Panc1 (cell line): ENCODE measurements around the gene MORN4. TPM values are rescaled to one million over a fixed set of nuclear protein-coding genes. Genes with fewer than 3 reads are reported as not detected.
A peak's percentile ranks its signal among the peaks of the same experiment; 100 is the strongest.

Source experiments
- ATAC-seq: fragments of 200-7000 bp; cut with Tn5 transposase; 2 replicates; pipeline ENCODE4 v1.9.1; 2020; ENCODE audit warnings: mild to moderate bottlenecking, moderate library complexity
- Bru-seq: library from RNA; stranded (reverse); fragments of 400-500 nt; gene quantifications from one replicate; lab custom pipeline; 2021; lab: Mats Ljungman, UMichigan
- BruChase-seq, 2 experiments: library from RNA; stranded (reverse); fragments of 400-500 nt; gene quantifications; one replicate each; lab custom pipeline; 2021; lab: Mats Ljungman, UMichigan
- BruUV-seq: library from RNA; stranded (reverse); fragments of 400-500 nt; replicated peaks from 2 replicates; lab custom pipeline; 2021; lab: Mats Ljungman, UMichigan
- CTCF ChIA-PET: fragments of 300-600 bp; sonication (Branson Sonifier 250); formaldehyde crosslinking; loops from one replicate; lab custom pipeline; 2022; ENCODE audit warnings: antibody characterized with exemption; lab: Charles Lee
- POLR2A ChIA-PET: fragments of 300-600 bp; sonication (Branson Sonifier 250); formaldehyde crosslinking; loops from one replicate; lab custom pipeline; 2022; ENCODE audit warnings: antibody characterized with exemption; lab: Charles Lee
- DNase-seq: peaks from one replicate; pipeline ENCODE4 v3.0.0-alpha.2; 2010; ENCODE audit warnings: low read depth, low spot score
- H3K27ac ChIP-seq: 2 replicates; pipeline ENCODE4 v1.5.1; 2011; ENCODE audit warnings: mild to moderate bottlenecking, low read length, inconsistent platforms
- H3K27me3 ChIP-seq: fragments of 200-500 bp; sonication (Bioruptor generic); 2 replicates; pipeline ENCODE4 v1.6.0; 2014; ENCODE audit warnings: low read length, inconsistent platforms; ENCODE audit not compliant: control insufficient read depth, insufficient read depth
- H3K36me3 ChIP-seq: fragments of 200-500 bp; sonication (Bioruptor generic); 2 replicates; pipeline ENCODE4 v1.5.1; 2014; ENCODE audit warnings: inconsistent platforms, mild to moderate bottlenecking, low read length, moderate library complexity; ENCODE audit not compliant: control insufficient read depth, insufficient read depth
- H3K4me1 ChIP-seq: 2 replicates; pipeline ENCODE4 v1.5.1; 2011; ENCODE audit warnings: inconsistent platforms, mild to moderate bottlenecking, low read length, moderate library complexity; ENCODE audit not compliant: control insufficient read depth, insufficient read depth
- H3K4me3 ChIP-seq, 2 experiments: 2 replicates each; pipeline ENCODE4 v1.5.1; 2011 to 2012; ENCODE audit warnings: low read depth in 2 of 2, low read length in 2 of 2, mild to moderate bottlenecking in 2 of 2, inconsistent platforms in 1 of 2, moderate library complexity in 1 of 2
- H3K9me3 ChIP-seq: fragments of 200-500 bp; sonication (Bioruptor generic); 2 replicates; pipeline ENCODE4 v1.5.1; 2014; ENCODE audit warnings: low read depth, mild to moderate bottlenecking, inconsistent platforms, low read length, moderate library complexity; ENCODE audit not compliant: control insufficient read depth, insufficient read depth
- CTCF ChIP-seq: fragments of 450-650 bp; IDR thresholded peaks from 2 replicates; pipeline ENCODE4 v1.5.1; 2017; ENCODE audit warnings: mild to moderate bottlenecking
- POLR2AphosphoS5 ChIP-seq: IDR thresholded peaks from 2 replicates; pipeline ENCODE4 v1.6.1; 2012; ENCODE audit warnings: mild to moderate bottlenecking, low read depth, low read length, moderate library complexity
- REST ChIP-seq, 2 experiments: IDR thresholded peaks; 2 replicates each; pipeline ENCODE4 v1.6.1; 2011 to 2012; ENCODE audit warnings: low read depth in 2 of 2, control low read depth in 1 of 2, low read length in 1 of 2, mild to moderate bottlenecking in 1 of 2, moderate library complexity in 1 of 2; ENCODE audit not compliant: insufficient read depth in 1 of 2
- SIN3A ChIP-seq: IDR thresholded peaks from 2 replicates; pipeline ENCODE4 v1.6.1; 2012; ENCODE audit warnings: low read depth, mild to moderate bottlenecking, low read length, moderate library complexity, borderline replicate concordance; ENCODE audit not compliant: insufficient read depth
- TCF7L2 ChIP-seq: IDR thresholded peaks from 2 replicates; pipeline ENCODE4 v1.6.1; 2011; ENCODE audit warnings: mild to moderate bottlenecking, low read depth, low read length, inconsistent platforms
- in situ Hi-C: cut with HindIII; loops from 2 replicates; pipeline ENCODE4 v1.10.0; 2016; ENCODE audit warnings: low sequenced_read_pairs, low pct_unique_long_range_greater_than_20kb
- intact Hi-C: fragments of 100-400 bp; cut with micrococcal nuclease; formaldehyde crosslinking; loops from one replicate; pipeline ENCODE4 v1.10.0; 2022; ENCODE audit not compliant: unreplicated experiment
- long read RNA-seq: library from polyadenylated mRNA; unstranded; transcript quantifications from one replicate; pipeline ENCODE4 v2.0.0, GENCODE V29; 2021; ENCODE audit not compliant: unreplicated experiment
- polyA plus RNA-seq: library from polyadenylated mRNA; unstranded; fragments of >200 nt; gene quantifications from one replicate; pipeline ENCODE4 v1.2.1, GENCODE V29; 2012; ENCODE audit warnings: missing spikeins; ENCODE audit not compliant: insufficient read length
- total RNA-seq: library from RNA; stranded (reverse); gene quantifications from one replicate; pipeline ENCODE4 v1.2.1, GENCODE V29; 2021; ENCODE audit not compliant: unreplicated experiment

The MORN4 gene
- total RNA-seq (17.9 TPM), Bru-seq, nascent RNA (percentile 57 among the genes with signal in this experiment), BruChase-seq, experiment 1, labeled RNA remaining after a 2-hour chase (percentile 67 among the genes with signal in this experiment), BruChase-seq, experiment 2, labeled RNA remaining after a 6-hour chase (percentile 68 among the genes with signal in this experiment)
- 19.9 TPM for polyA plus RNA-seq
- long read RNA-seq, transcript MORN4-201 (5 exons, 2,315 nt) = major isoform, 18 of 45 reads
- long read RNA-seq, partial matches to known transcripts = 6 of 45 reads
- long read RNA-seq, other reads (novel, unspliced or antisense) = 21 of 45 reads

- POLR2A ChIA-PET = no interaction called here
- DNase-seq (peak; percentile 78), ATAC-seq (peak; percentile 99)
- BruUV-seq = no TSS peak
- in situ Hi-C loops (no loop called here), intact Hi-C loops (no loop called here)
- Histone ChIP-seq H3K9me3 (no peaks in the 10 kb centered on the region), H3K36me3 (no peaks in the 10 kb centered on the region), H3K27me3 (no peaks in the 10 kb centered on the region), H3K4me1 (peaks cover 7% of the 10 kb centered on the region; the same call in 1 of the 2 replicates), H3K4me3 (peak within 1 kb of the TSS; percentile 74 to 98), H3K27ac (peak within 1 kb of the TSS; percentile 90)
- TF ChIP-seq SIN3A (0 out of 2 replicates have a peak, but pooled peaks have one; percentile 71), CTCF (no peak), TCF7L2 (peak; percentile 49; the same call in 1 of the 2 replicates), POLR2AphosphoS5 (no peak), REST (IDR thresholded peaks at IDR 0.05; ENCODE audit: insufficient read depth in 1 of 2, low read depth in 2 of 2, low read length in 1 of 2) (0 out of 4 replicates have a peak, but pooled peaks of 1 of the 2 experiments have one; percentile 55)
- CTCF ChIA-PET = interaction anchor here (1.1 kb wide), 1 partner anchor 61 kb away, joined by 4 read pairs; the partner anchor contains the start of gene ANKRD2
These were observed at the start of gene MORN4 for GRCh38 chr10:97632949-97633884. TSS of gene MORN4 (minus strand) at chr10:97633500. CDS start at chr10:97619653, 13,847 bp downstream.

GRCh38 chr10:97682042-97682441 lies 48.7 kb upstream of the MORN4 start:
- peaks cover 26% of the 10 kb centered on the region for H3K4me1 ChIP-seq
- CTCF ChIA-PET = interaction anchor here (0.7 kb wide), 1 partner anchor 20 kb away, joined by 3 read pairs; no protein-coding TSS in a partner anchor
- DNase-seq (no peak), ATAC-seq (no peak)
- in situ Hi-C loops (no loop called here), intact Hi-C loops (no loop called here)
- no peaks in the 10 kb centered on the region for H3K36me3 ChIP-seq
- H3K4me3 ChIP-seq = no peak overlapping the region
- BruUV-seq = no TSS peak
- no peaks in the 10 kb centered on the region for H3K27me3 ChIP-seq
- no peaks in the 10 kb centered on the region for H3K9me3 ChIP-seq
- no peak overlapping the region for H3K27ac ChIP-seq
- POLR2A ChIA-PET = no interaction called here
- TF ChIP-seq POLR2AphosphoS5 (no peak), TCF7L2 (no peak), CTCF (no peak), REST (IDR thresholded peaks at IDR 0.05; ENCODE audit: insufficient read depth in 1 of 2, low read depth in 2 of 2, low read length in 1 of 2) (no peak), SIN3A (no peak)
